Fibroblast of peridontal ligament (primary cell): ENCODE data around the gene BRWD1.

ENCODE experiments used
- DNase-seq: peaks from one replicate; pipeline ENCODE4 v3.0.0-alpha.2; 2010; ENCODE audit errors: extremely low read depth

BRWD1 gene

GRCh38 chr21:39134288-39134810 is 179.1 kb downstream of the BRWD1 start:
- no peak for DNase-seq
